K562 (cell line): ENCODE data around the gene ESD. TPM values are rescaled to one million over a fixed set of nuclear protein-coding genes. Genes with fewer than 3 reads are reported as not detected.

ENCODE experiments used
- ARID1B ChIP-seq: fragments of 450-650 bp; IDR thresholded peaks from 2 replicates; pipeline ENCODE4 v1.6.1; 2016; ENCODE audit warnings: antibody characterized with exemption, mild to moderate bottlenecking, inconsistent platforms
- DIDO1 ChIP-seq: fragments of 450-650 bp; IDR thresholded peaks from 2 replicates; pipeline ENCODE4 v1.6.1; 2016; ENCODE audit warnings: low read depth, missing biosample characterization, missing genetic modification characterization
- DPF2 ChIP-seq: fragments of 450-650 bp; IDR thresholded peaks from 2 replicates; pipeline ENCODE4 v1.6.1; 2016
- FOXA3 ChIP-seq, 2 experiments: fragments of 450-650 bp in 1 of 2; sonication (generic) in 1 of 2; formaldehyde crosslinking; IDR thresholded peaks in 1 of 2; conservative IDR thresholded peaks in 1 of 2; 2 replicates each; pipeline versions ENCODE4 v1.4.0 to v1.8.0; 2020 to 2022; ENCODE audit warnings: mild to moderate bottlenecking in 2 of 2, missing genetic modification reagents in 1 of 2
- KLF16 ChIP-seq: IDR thresholded peaks from 2 replicates; pipeline ENCODE4 v1.6.1; 2016; ENCODE audit warnings: antibody characterized with exemption
- LEF1 ChIP-seq: fragments of 450-650 bp; IDR thresholded peaks from 2 replicates; pipeline ENCODE4 v1.6.1; 2016; ENCODE audit warnings: mild to moderate bottlenecking
- MTA1 ChIP-seq: fragments of 450-650 bp; IDR thresholded peaks from 2 replicates; pipeline ENCODE4 v1.6.1; 2017; ENCODE audit warnings: borderline replicate concordance
- NFE2 ChIP-seq: IDR thresholded peaks from 2 replicates; pipeline ENCODE4 v1.6.1; 2014; ENCODE audit warnings: antibody characterized with exemption, low read depth
- ZNF134 ChIP-seq: fragments of 250-450 bp; sonication (Bioruptor Pico); conservative IDR thresholded peaks from 2 replicates; pipeline ENCODE4 v1.4.0; 2020
- ZNF830 ChIP-seq: fragments of 250-450 bp; sonication (Bioruptor Pico); IDR thresholded peaks from 2 replicates; pipeline ENCODE4 v1.5.0; 2021; ENCODE audit warnings: mild to moderate bottlenecking
- ZZZ3 ChIP-seq: fragments of 450-650 bp; IDR thresholded peaks from 2 replicates; pipeline ENCODE4 v1.6.1; 2016; ENCODE audit warnings: antibody characterized with exemption, mild to moderate bottlenecking, moderate library complexity
- polyA plus RNA-seq, 8 experiments: library from polyadenylated mRNA; depleted of rRNA in 4 of 8; stranded (reverse) in 5 of 8; unstranded in 3 of 8; fragments of >200 nt; fragmentation: Nextera tagmentation in 2 of 8; fragmentation: Illumina TruSeq in 1 of 8; extraction: Ambion mirVana in 2 of 8; extraction: Trizol in 1 of 8; gene quantifications; 2 replicates each; pipeline versions ENCODE4 v1.2.1 to v1.2.3, GENCODE V29; 2011 to 2014; ENCODE audit warnings: inconsistent platforms in 1 of 8, missing spikeins in 1 of 8
- total RNA-seq, 7 experiments: library from RNA; depleted of rRNA in 6 of 7; stranded (reverse); fragments of >200 nt in 6 of 7; fragmentation: Illumina TruSeq in 2 of 7; extraction: Trizol in 2 of 7; gene quantifications; 2 replicates each; pipeline versions ENCODE4 v1.2.1 to v1.2.3, GENCODE V29; 2011 to 2021; ENCODE audit warnings: low replicate concordance in 1 of 7
- TF ChIP-seq, protein P1 (sequence below): sonication (generic); formaldehyde crosslinking; IDR thresholded peaks from 2 replicates; pipeline ENCODE4 v1.4.0; 2020; ENCODE audit warnings: mild to moderate bottlenecking, missing genetic modification reagents
- TF ChIP-seq, protein P2 (sequence below), 2 experiments: fragments of 150-350 bp in 1 of 2; IDR thresholded peaks; 2 replicates each; pipeline ENCODE4 v1.6.1; 2012 to 2016; ENCODE audit warnings: low read depth in 2 of 2, low read length in 2 of 2, mild to moderate bottlenecking in 1 of 2, moderate library complexity in 1 of 2
- TF ChIP-seq, protein P3 (sequence below): fragments of 250-450 bp; sonication (Bioruptor Pico); IDR thresholded peaks from 2 replicates; pipeline ENCODE4 v1.4.0; 2020; ENCODE audit warnings: mild to moderate bottlenecking, moderate library complexity
- TF ChIP-seq, protein P4 (sequence below): fragments of 200-800 bp; sonication (Bioruptor generic); IDR thresholded peaks from 2 replicates; pipeline ENCODE4 v1.6.1; 2017; ENCODE audit warnings: missing genetic modification characterization, missing compliant biosample characterization
- TF ChIP-seq, protein P5 (sequence below): sonication (generic); formaldehyde crosslinking; IDR thresholded peaks from 2 replicates; pipeline ENCODE4 v1.8.0; 2022; ENCODE audit warnings: mild to moderate bottlenecking, missing genetic modification reagents

The ESD gene
- total and polyA plus RNA-seq, 9 of the 15 experiments (the other 6 are each of a cell fraction or from before 2014, with no cell fraction given) = 88.9 to 402 (median 232) TPM

DNA sequence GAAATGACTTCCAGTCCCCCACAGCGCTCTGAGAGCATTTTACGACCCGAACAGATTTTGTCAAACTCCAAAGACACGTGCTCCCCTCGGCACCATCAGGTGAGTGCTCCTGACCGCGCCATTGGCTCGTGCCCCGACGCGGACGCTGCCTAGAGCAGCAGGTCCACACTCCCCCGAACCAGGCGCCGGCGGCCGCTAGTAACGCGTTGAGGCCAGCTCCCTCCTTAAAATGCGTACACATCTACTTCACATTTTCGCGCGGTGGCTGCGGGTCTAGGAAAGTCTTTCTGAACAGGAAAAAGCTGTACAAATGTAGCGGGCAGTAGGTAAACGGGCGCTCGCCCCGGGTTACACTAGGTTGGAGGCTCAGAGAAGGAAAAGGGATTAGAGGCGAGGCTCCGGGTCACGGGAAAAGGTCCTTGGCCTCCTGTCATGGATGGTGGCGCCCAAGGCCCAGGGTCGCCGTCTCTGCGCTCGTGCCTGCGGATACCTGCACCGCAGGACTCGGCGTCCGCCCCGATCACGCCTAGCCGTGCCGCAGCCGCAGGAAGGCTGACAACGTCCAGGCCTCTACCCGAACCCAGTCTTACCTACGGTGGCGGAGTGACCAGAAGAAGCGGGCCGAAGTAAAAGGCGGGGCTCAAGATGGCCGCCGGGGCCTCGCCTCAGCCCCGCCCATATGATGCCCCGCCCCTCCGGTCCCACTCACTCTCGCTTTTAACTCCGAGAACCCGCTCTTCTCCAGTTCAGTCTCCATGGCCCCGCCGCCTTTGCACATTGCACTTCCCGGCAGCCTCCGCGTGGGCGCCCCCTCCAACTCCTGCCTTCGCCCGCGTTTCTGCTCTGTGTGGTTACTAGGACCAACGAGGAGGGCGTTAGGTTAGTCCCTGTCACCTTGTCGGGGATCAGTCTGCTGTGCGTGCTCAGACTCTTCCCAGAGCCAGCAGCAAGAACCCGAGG lies at the start of gene ESD (continued):
- TF ChIP-seq, protein P1, sequence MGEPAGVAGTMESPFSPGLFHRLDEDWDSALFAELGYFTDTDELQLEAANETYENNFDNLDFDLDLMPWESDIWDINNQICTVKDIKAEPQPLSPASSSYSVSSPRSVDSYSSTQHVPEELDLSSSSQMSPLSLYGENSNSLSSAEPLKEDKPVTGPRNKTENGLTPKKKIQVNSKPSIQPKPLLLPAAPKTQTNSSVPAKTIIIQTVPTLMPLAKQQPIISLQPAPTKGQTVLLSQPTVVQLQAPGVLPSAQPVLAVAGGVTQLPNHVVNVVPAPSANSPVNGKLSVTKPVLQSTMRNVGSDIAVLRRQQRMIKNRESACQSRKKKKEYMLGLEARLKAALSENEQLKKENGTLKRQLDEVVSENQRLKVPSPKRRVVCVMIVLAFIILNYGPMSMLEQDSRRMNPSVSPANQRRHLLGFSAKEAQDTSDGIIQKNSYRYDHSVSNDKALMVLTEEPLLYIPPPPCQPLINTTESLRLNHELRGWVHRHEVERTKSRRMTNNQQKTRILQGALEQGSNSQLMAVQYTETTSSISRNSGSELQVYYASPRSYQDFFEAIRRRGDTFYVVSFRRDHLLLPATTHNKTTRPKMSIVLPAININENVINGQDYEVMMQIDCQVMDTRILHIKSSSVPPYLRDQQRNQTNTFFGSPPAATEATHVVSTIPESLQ (CRISPR knock-in tag) = 0 out of 2 replicates have a peak, but pooled peaks have one; percentile 19
- TF ChIP-seq DIDO1 (tag) = no peak
- TF ChIP-seq NFE2 = no peak
- no peak for TF ChIP-seq MTA1
- TF ChIP-seq, protein P2, sequence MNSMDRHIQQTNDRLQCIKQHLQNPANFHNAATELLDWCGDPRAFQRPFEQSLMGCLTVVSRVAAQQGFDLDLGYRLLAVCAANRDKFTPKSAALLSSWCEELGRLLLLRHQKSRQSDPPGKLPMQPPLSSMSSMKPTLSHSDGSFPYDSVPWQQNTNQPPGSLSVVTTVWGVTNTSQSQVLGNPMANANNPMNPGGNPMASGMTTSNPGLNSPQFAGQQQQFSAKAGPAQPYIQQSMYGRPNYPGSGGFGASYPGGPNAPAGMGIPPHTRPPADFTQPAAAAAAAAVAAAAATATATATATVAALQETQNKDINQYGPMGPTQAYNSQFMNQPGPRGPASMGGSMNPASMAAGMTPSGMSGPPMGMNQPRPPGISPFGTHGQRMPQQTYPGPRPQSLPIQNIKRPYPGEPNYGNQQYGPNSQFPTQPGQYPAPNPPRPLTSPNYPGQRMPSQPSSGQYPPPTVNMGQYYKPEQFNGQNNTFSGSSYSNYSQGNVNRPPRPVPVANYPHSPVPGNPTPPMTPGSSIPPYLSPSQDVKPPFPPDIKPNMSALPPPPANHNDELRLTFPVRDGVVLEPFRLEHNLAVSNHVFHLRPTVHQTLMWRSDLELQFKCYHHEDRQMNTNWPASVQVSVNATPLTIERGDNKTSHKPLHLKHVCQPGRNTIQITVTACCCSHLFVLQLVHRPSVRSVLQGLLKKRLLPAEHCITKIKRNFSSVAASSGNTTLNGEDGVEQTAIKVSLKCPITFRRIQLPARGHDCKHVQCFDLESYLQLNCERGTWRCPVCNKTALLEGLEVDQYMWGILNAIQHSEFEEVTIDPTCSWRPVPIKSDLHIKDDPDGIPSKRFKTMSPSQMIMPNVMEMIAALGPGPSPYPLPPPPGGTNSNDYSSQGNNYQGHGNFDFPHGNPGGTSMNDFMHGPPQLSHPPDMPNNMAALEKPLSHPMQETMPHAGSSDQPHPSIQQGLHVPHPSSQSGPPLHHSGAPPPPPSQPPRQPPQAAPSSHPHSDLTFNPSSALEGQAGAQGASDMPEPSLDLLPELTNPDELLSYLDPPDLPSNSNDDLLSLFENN (IDR thresholded peaks at IDR 0.05; ENCODE audit: low read depth in 2 of 2, low read length in 2 of 2) = no peak
- TF ChIP-seq, protein P3, sequence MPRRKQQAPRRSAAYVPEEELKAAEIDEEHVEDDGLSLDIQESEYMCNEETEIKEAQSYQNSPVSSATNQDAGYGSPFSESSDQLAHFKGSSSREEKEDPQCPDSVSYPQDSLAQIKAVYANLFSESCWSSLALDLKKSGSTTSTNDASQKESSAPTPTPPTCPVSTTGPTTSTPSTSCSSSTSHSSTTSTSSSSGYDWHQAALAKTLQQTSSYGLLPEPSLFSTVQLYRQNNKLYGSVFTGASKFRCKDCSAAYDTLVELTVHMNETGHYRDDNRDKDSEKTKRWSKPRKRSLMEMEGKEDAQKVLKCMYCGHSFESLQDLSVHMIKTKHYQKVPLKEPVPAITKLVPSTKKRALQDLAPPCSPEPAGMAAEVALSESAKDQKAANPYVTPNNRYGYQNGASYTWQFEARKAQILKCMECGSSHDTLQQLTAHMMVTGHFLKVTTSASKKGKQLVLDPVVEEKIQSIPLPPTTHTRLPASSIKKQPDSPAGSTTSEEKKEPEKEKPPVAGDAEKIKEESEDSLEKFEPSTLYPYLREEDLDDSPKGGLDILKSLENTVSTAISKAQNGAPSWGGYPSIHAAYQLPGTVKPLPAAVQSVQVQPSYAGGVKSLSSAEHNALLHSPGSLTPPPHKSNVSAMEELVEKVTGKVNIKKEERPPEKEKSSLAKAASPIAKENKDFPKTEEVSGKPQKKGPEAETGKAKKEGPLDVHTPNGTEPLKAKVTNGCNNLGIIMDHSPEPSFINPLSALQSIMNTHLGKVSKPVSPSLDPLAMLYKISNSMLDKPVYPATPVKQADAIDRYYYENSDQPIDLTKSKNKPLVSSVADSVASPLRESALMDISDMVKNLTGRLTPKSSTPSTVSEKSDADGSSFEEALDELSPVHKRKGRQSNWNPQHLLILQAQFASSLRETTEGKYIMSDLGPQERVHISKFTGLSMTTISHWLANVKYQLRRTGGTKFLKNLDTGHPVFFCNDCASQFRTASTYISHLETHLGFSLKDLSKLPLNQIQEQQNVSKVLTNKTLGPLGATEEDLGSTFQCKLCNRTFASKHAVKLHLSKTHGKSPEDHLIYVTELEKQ (CRISPR knock-in tag) = no peak
- TF ChIP-seq DPF2 = no peak
- TF ChIP-seq FOXA3 (CRISPR knock-in tag; conservative IDR thresholded peaks at IDR 0.05 in 1 of 2, IDR thresholded peaks at IDR 0.05 in 1 of 2) = no peak
- TF ChIP-seq, protein P4, sequence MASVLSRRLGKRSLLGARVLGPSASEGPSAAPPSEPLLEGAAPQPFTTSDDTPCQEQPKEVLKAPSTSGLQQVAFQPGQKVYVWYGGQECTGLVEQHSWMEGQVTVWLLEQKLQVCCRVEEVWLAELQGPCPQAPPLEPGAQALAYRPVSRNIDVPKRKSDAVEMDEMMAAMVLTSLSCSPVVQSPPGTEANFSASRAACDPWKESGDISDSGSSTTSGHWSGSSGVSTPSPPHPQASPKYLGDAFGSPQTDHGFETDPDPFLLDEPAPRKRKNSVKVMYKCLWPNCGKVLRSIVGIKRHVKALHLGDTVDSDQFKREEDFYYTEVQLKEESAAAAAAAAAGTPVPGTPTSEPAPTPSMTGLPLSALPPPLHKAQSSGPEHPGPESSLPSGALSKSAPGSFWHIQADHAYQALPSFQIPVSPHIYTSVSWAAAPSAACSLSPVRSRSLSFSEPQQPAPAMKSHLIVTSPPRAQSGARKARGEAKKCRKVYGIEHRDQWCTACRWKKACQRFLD (CRISPR knock-in tag) = peak; percentile 54; the same call in 1 of the 2 replicates
- TF ChIP-seq, protein P5, sequence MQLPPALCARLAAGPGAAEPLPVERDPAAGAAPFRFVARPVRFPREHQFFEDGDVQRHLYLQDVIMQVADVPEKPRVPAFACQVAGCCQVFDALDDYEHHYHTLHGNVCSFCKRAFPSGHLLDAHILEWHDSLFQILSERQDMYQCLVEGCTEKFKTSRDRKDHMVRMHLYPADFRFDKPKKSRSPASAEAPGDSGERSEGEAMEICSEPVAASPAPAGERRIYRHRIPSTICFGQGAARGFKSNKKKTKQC (CRISPR knock-in tag) = 0 out of 2 replicates have a peak, but pooled peaks have one; percentile 34
- TF ChIP-seq KLF16 = no peak
- no peak for TF ChIP-seq ZNF830
- TF ChIP-seq LEF1 = no peak
- TF ChIP-seq ZNF134 (CRISPR knock-in tag) = no peak
- no peak for TF ChIP-seq ARID1B
- no peak for TF ChIP-seq ZZZ3
